Body of pancreas (tissue), 4 donors: ENCODE results near the gene RPL5.

ENCODE experiments used
- CTCF ChIP-seq, 7 experiments: fragments of 450-650 bp in 4 of 7; fragments of 200-600 bp in 3 of 7; sonication (generic) in 3 of 7; IDR thresholded peaks; one replicate each; pipeline ENCODE4 v1.5.1; 2016 to 2019; ENCODE audit warnings: antibody characterized with exemption in 7 of 7
- POLR2A ChIP-seq, 3 donors: fragments of 450-650 bp; IDR thresholded peaks; one replicate each; pipeline ENCODE4 v1.6.1; 2016; ENCODE audit warnings: antibody characterized with exemption in 3 of 3, mild to moderate bottlenecking in 2 of 3

GRCh38 chr1:92840600-92840999 is 8.8 kb downstream of the RPL5 start:
- TF ChIP-seq CTCF (IDR thresholded peaks at IDR 0.05): no peak
- TF ChIP-seq POLR2A (IDR thresholded peaks at IDR 0.05): no peak
